ENCODE data around the gene NR0B2. TPM values are rescaled to one million over a fixed set of nuclear protein-coding genes. Genes with fewer than 3 reads are reported as not detected.

The NR0B2 gene
- total and polyA plus RNA-seq, 2 of the 13 experiments (the other 11 are each of a cell fraction or from before 2014, with no cell fraction given): 72.5 to 133 TPM

DNA sequence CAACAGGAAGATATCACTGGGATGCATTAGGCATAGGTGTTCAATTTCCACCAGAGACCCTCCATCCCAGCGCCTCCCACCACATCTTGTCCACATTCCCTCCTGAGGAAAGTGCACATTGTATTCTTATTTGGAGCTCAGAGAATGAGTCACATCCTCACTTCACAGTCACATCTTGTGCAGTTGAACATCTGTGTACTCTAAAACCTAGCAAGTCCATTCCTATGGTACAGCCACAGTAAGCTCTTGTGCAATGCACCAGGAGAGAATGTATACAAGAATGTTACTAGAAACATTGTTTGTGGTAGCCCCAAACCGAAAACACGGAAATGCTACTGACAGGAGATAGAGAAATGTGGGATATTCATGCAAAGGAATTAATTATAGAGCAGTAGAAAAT is 48.1 kb upstream of the NR0B2 start (continued):
- TF ChIP-seq KDM2A (CRISPR knock-in tag; IDR thresholded peaks at IDR 0.05; ENCODE audit: borderline replicate concordance, low read depth) (no peak), RCOR2 (CRISPR knock-in tag; IDR thresholded peaks at IDR 0.05) (peak; percentile 69; the same call in 1 of the 2 replicates), GLMP (CRISPR knock-in tag; IDR thresholded peaks at IDR 0.05; ENCODE audit: borderline replicate concordance) (no peak), CC2D1A (CRISPR knock-in tag; IDR thresholded peaks at IDR 0.05) (no peak), ZNF383 (CRISPR knock-in tag; IDR thresholded peaks at IDR 0.05; ENCODE audit: borderline replicate concordance) (no peak), TSC22D2 (CRISPR knock-in tag; IDR thresholded peaks at IDR 0.05; ENCODE audit: borderline replicate concordance) (no peak), TEAD3 (CRISPR knock-in tag; optimal IDR thresholded peaks at IDR 0.05; ENCODE audit: borderline replicate concordance) (peak; percentile 95), ZSCAN12 (CRISPR knock-in tag; IDR thresholded peaks at IDR 0.05) (no peak), HNF4A (CRISPR knock-in tag; IDR thresholded peaks at IDR 0.05) (peak; percentile 56), HDAC6 (IDR thresholded peaks at IDR 0.05; ENCODE audit: low read depth, low read length) (no peak), FOXA1 (IDR thresholded peaks at IDR 0.05) (no peak), FOXA1 (CRISPR knock-in tag; IDR thresholded peaks at IDR 0.05) (peak; percentile 60; the same call in 1 of the 2 replicates), ZBTB14 (CRISPR knock-in tag; IDR thresholded peaks at IDR 0.05) (no peak), PHF8 (CRISPR knock-in tag; IDR thresholded peaks at IDR 0.05) (no peak), MTA3 (CRISPR knock-in tag; IDR thresholded peaks at IDR 0.05) (no peak)
- TF ChIP-seq, protein P1, sequence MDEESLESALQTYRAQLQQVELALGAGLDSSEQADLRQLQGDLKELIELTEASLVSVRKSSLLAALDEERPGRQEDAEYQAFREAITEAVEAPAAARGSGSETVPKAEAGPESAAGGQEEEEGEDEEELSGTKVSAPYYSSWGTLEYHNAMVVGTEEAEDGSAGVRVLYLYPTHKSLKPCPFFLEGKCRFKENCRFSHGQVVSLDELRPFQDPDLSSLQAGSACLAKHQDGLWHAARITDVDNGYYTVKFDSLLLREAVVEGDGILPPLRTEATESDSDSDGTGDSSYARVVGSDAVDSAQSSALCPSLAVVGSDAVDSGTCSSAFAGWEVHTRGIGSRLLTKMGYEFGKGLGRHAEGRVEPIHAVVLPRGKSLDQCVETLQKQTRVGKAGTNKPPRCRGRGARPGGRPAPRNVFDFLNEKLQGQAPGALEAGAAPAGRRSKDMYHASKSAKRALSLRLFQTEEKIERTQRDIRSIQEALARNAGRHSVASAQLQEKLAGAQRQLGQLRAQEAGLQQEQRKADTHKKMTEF (CRISPR knock-in tag; IDR thresholded peaks at IDR 0.05): peak; percentile 53; the same call in 1 of the 2 replicates
- TF ChIP-seq, protein P2, sequence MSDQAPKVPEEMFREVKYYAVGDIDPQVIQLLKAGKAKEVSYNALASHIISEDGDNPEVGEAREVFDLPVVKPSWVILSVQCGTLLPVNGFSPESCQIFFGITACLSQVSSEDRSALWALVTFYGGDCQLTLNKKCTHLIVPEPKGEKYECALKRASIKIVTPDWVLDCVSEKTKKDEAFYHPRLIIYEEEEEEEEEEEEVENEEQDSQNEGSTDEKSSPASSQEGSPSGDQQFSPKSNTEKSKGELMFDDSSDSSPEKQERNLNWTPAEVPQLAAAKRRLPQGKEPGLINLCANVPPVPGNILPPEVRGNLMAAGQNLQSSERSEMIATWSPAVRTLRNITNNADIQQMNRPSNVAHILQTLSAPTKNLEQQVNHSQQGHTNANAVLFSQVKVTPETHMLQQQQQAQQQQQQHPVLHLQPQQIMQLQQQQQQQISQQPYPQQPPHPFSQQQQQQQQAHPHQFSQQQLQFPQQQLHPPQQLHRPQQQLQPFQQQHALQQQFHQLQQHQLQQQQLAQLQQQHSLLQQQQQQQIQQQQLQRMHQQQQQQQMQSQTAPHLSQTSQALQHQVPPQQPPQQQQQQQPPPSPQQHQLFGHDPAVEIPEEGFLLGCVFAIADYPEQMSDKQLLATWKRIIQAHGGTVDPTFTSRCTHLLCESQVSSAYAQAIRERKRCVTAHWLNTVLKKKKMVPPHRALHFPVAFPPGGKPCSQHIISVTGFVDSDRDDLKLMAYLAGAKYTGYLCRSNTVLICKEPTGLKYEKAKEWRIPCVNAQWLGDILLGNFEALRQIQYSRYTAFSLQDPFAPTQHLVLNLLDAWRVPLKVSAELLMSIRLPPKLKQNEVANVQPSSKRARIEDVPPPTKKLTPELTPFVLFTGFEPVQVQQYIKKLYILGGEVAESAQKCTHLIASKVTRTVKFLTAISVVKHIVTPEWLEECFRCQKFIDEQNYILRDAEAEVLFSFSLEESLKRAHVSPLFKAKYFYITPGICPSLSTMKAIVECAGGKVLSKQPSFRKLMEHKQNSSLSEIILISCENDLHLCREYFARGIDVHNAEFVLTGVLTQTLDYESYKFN (CRISPR knock-in tag; conservative IDR thresholded peaks at IDR 0.05): peak; percentile 74
- TF ChIP-seq, protein P3, sequence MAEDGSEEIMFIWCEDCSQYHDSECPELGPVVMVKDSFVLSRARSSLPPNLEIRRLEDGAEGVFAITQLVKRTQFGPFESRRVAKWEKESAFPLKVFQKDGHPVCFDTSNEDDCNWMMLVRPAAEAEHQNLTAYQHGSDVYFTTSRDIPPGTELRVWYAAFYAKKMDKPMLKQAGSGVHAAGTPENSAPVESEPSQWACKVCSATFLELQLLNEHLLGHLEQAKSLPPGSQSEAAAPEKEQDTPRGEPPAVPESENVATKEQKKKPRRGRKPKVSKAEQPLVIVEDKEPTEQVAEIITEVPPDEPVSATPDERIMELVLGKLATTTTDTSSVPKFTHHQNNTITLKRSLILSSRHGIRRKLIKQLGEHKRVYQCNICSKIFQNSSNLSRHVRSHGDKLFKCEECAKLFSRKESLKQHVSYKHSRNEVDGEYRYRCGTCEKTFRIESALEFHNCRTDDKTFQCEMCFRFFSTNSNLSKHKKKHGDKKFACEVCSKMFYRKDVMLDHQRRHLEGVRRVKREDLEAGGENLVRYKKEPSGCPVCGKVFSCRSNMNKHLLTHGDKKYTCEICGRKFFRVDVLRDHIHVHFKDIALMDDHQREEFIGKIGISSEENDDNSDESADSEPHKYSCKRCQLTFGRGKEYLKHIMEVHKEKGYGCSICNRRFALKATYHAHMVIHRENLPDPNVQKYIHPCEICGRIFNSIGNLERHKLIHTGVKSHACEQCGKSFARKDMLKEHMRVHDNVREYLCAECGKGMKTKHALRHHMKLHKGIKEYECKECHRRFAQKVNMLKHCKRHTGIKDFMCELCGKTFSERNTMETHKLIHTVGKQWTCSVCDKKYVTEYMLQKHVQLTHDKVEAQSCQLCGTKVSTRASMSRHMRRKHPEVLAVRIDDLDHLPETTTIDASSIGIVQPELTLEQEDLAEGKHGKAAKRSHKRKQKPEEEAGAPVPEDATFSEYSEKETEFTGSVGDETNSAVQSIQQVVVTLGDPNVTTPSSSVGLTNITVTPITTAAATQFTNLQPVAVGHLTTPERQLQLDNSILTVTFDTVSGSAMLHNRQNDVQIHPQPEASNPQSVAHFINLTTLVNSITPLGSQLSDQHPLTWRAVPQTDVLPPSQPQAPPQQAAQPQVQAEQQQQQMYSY (CRISPR knock-in tag; IDR thresholded peaks at IDR 0.05): peak; percentile 76; the same call in 1 of the 2 replicates
- TF ChIP-seq, protein P4, sequence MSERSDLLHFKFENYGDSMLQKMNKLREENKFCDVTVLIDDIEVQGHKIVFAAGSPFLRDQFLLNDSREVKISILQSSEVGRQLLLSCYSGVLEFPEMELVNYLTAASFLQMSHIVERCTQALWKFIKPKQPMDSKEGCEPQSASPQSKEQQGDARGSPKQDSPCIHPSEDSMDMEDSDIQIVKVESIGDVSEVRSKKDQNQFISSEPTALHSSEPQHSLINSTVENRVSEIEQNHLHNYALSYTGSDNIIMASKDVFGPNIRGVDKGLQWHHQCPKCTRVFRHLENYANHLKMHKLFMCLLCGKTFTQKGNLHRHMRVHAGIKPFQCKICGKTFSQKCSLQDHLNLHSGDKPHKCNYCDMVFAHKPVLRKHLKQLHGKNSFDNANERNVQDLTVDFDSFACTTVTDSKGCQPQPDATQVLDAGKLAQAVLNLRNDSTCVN (CRISPR knock-in tag; IDR thresholded peaks at IDR 0.05; ENCODE audit: borderline replicate concordance): no peak

All from HepG2 (cell line).